ENCODE measurements around the gene ALK. TPM values are rescaled to one million over a fixed set of nuclear protein-coding genes. Genes with fewer than 3 reads are reported as not detected.

The ALK gene
- polyA plus RNA-seq, 2 donors = 0.04 to 0.05 TPM

GRCh38 chr2:29810956-29811355 is 110.4 kb downstream of the ALK start:
- WGBS, 2 donors = 37 to 41% methylated on average over 5 of the region's 5 CpGs
- H3K4me3 ChIP-seq (ENCODE audit: low read depth in 1 of 2, low read length in 2 of 2) = no peak overlapping the region
- H3K9me3 ChIP-seq (ENCODE audit: control insufficient read depth in 2 of 2, insufficient read depth in 1 of 2, low read depth in 1 of 2, low read length in 1 of 2) = no peaks in the 10 kb centered on the region

GRCh38 chr2:29808321-29808720 is 113.1 kb downstream of the ALK start:
- H3K4me3 ChIP-seq (ENCODE audit: low read depth in 1 of 2, low read length in 2 of 2) = no peak overlapping the region
- no peaks in the 10 kb centered on the region for H3K4me1 ChIP-seq (ENCODE audit: control insufficient read depth in 2 of 2, insufficient read depth in 2 of 2, low read length in 1 of 2)
- H3K36me3 ChIP-seq (ENCODE audit: control insufficient read depth in 2 of 2, insufficient read depth in 2 of 2, low read length in 1 of 2) = no peaks in the 10 kb centered on the region
- no peak overlapping the region for H3K27ac ChIP-seq (ENCODE audit: low read depth in 2 of 2, low read length in 1 of 2)
- 45 to 46% methylated on average over 4 of the region's 4 CpGs for WGBS, 2 donors
- H3K27me3 ChIP-seq (ENCODE audit: control insufficient read depth in 1 of 2, insufficient read depth in 2 of 2, low read length in 2 of 2) = no peaks in the 10 kb centered on the region
- H3K9me3 ChIP-seq (ENCODE audit: control insufficient read depth in 2 of 2, insufficient read depth in 1 of 2, low read depth in 1 of 2, low read length in 1 of 2) = no peaks in the 10 kb centered on the region

More at GRCh38 chr2:29810956-29811355, 110.4 kb downstream of the ALK start:
- Histone ChIP-seq H3K27ac (ENCODE audit: low read depth in 2 of 2, low read length in 1 of 2) (no peak overlapping the region), H3K4me1 (ENCODE audit: control insufficient read depth in 2 of 2, insufficient read depth in 2 of 2, low read length in 1 of 2) (no peaks in the 10 kb centered on the region), H3K27me3 (ENCODE audit: control insufficient read depth in 1 of 2, insufficient read depth in 2 of 2, low read length in 2 of 2) (no peaks in the 10 kb centered on the region), H3K36me3 (ENCODE audit: control insufficient read depth in 2 of 2, insufficient read depth in 2 of 2, low read length in 1 of 2) (no peaks in the 10 kb centered on the region)

GRCh38 chr2:29807082-29807481 is 114.3 kb downstream of the ALK start:
- Histone ChIP-seq H3K4me1 (ENCODE audit: control insufficient read depth in 2 of 2, insufficient read depth in 2 of 2, low read length in 1 of 2) (no peaks in the 10 kb centered on the region), H3K36me3 (ENCODE audit: control insufficient read depth in 2 of 2, insufficient read depth in 2 of 2, low read length in 1 of 2) (no peaks in the 10 kb centered on the region), H3K9me3 (ENCODE audit: control insufficient read depth in 2 of 2, insufficient read depth in 1 of 2, low read depth in 1 of 2, low read length in 1 of 2) (no peaks in the 10 kb centered on the region), H3K4me3 (ENCODE audit: low read depth in 1 of 2, low read length in 2 of 2) (no peak overlapping the region), H3K27me3 (ENCODE audit: control insufficient read depth in 1 of 2, insufficient read depth in 2 of 2, low read length in 2 of 2) (no peaks in the 10 kb centered on the region), H3K27ac (ENCODE audit: low read depth in 2 of 2, low read length in 1 of 2) (no peak overlapping the region)
- 64 to 67% methylated on average over 4 of the region's 4 CpGs for WGBS, 2 donors

GRCh38 chr2:29806461-29806860 is 114.9 kb downstream of the ALK start:
- Histone ChIP-seq H3K9me3 (ENCODE audit: control insufficient read depth in 2 of 2, insufficient read depth in 1 of 2, low read depth in 1 of 2, low read length in 1 of 2) (no peaks in the 10 kb centered on the region), H3K4me3 (ENCODE audit: low read depth in 1 of 2, low read length in 2 of 2) (no peak overlapping the region), H3K27ac (ENCODE audit: low read depth in 2 of 2, low read length in 1 of 2) (no peak overlapping the region), H3K27me3 (ENCODE audit: control insufficient read depth in 1 of 2, insufficient read depth in 2 of 2, low read length in 2 of 2) (no peaks in the 10 kb centered on the region), H3K36me3 (ENCODE audit: control insufficient read depth in 2 of 2, insufficient read depth in 2 of 2, low read length in 1 of 2) (no peaks in the 10 kb centered on the region), H3K4me1 (ENCODE audit: control insufficient read depth in 2 of 2, insufficient read depth in 2 of 2, low read length in 1 of 2) (no peaks in the 10 kb centered on the region)
- WGBS, 2 donors = 66 to 68% methylated on average over 5 of the region's 5 CpGs

- no peak overlapping the region for H3K4me3 ChIP-seq (ENCODE audit: low read depth in 1 of 2, low read length in 2 of 2)
- no peaks in the 10 kb centered on the region for H3K27me3 ChIP-seq (ENCODE audit: control insufficient read depth in 1 of 2, insufficient read depth in 2 of 2, low read length in 2 of 2)
- no peaks in the 10 kb centered on the region for H3K36me3 ChIP-seq (ENCODE audit: control insufficient read depth in 2 of 2, insufficient read depth in 2 of 2, low read length in 1 of 2)
- 85 to 89% methylated on average over 3 of the region's 3 CpGs for WGBS, 2 donors
- no peaks in the 10 kb centered on the region for H3K9me3 ChIP-seq (ENCODE audit: control insufficient read depth in 2 of 2, insufficient read depth in 1 of 2, low read depth in 1 of 2, low read length in 1 of 2)
- H3K27ac ChIP-seq (ENCODE audit: low read depth in 2 of 2, low read length in 1 of 2) = no peak overlapping the region
- H3K4me1 ChIP-seq (ENCODE audit: control insufficient read depth in 2 of 2, insufficient read depth in 2 of 2, low read length in 1 of 2) = no peaks in the 10 kb centered on the region
These were observed 116.7 kb downstream of the ALK start for GRCh38 chr2:29804671-29805070.

DNA sequence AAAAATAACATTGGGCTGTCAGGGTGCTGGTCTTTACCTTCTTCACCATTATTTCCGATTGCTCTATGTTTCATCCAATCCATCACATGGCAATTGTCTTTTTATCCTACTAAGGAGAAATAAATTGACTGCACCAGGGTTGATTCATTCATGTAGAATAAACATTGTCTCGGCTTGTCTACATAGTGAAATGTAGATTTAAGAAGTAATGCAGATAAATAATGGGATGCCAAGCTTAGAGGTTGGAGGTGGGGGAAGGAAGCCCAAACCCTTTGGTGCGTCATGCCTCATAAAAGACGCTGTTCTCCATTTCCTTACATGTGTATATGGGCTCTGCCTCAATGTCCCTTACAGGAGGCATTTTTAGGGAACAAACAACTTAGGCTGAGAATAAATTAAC is 117.8 kb downstream of the ALK start:
- no peaks in the 10 kb centered on the region for H3K36me3 ChIP-seq (ENCODE audit: control insufficient read depth in 2 of 2, insufficient read depth in 2 of 2, low read length in 1 of 2)
- 40 to 48% methylated on average over 4 of the region's 4 CpGs for WGBS, 2 donors
- no peaks in the 10 kb centered on the region for H3K4me1 ChIP-seq (ENCODE audit: control insufficient read depth in 2 of 2, insufficient read depth in 2 of 2, low read length in 1 of 2)
- no peak overlapping the region for H3K27ac ChIP-seq (ENCODE audit: low read depth in 2 of 2, low read length in 1 of 2)
- no peaks in the 10 kb centered on the region for H3K9me3 ChIP-seq (ENCODE audit: control insufficient read depth in 2 of 2, insufficient read depth in 1 of 2, low read depth in 1 of 2, low read length in 1 of 2)
- H3K27me3 ChIP-seq (ENCODE audit: control insufficient read depth in 1 of 2, insufficient read depth in 2 of 2, low read length in 2 of 2) = no peaks in the 10 kb centered on the region
- no peak overlapping the region for H3K4me3 ChIP-seq (ENCODE audit: low read depth in 1 of 2, low read length in 2 of 2)

- WGBS, 2 donors = 21 to 31% methylated on average over 1 of the region's 1 CpG
- Histone ChIP-seq H3K4me3 (ENCODE audit: low read depth in 1 of 2, low read length in 2 of 2) (no peak overlapping the region), H3K36me3 (ENCODE audit: control insufficient read depth in 2 of 2, insufficient read depth in 2 of 2, low read length in 1 of 2) (no peaks in the 10 kb centered on the region), H3K27me3 (ENCODE audit: control insufficient read depth in 1 of 2, insufficient read depth in 2 of 2, low read length in 2 of 2) (no peaks in the 10 kb centered on the region), H3K4me1 (ENCODE audit: control insufficient read depth in 2 of 2, insufficient read depth in 2 of 2, low read length in 1 of 2) (no peaks in the 10 kb centered on the region), H3K9me3 (ENCODE audit: control insufficient read depth in 2 of 2, insufficient read depth in 1 of 2, low read depth in 1 of 2, low read length in 1 of 2) (no peaks in the 10 kb centered on the region), H3K27ac (ENCODE audit: low read depth in 2 of 2, low read length in 1 of 2) (no peak overlapping the region)
These were observed 118.4 kb downstream of the ALK start for GRCh38 chr2:29802986-29803385.

DNA sequence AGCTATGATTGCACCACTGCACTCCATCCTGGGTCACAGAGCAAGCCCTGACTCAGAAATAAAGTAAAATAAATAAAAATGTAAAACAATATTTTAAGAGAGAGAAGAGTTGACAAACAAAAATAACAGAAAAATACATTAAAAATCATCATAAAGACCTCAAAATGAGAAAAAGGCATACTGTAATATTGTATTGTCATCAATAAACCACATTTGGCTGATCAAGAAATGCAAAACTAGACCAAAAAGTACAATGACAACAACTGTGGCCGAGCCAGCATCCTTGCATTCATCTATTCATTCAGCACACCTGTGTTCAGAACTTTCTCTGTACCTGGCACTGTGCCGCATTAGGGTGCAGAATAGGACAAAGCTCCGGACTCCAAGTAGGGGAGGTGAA is 121.8 kb downstream of the ALK start:
- Histone ChIP-seq H3K36me3 (ENCODE audit: control insufficient read depth in 2 of 2, insufficient read depth in 2 of 2, low read length in 1 of 2) (no peaks in the 10 kb centered on the region), H3K4me3 (ENCODE audit: low read depth in 1 of 2, low read length in 2 of 2) (no peak overlapping the region), H3K9me3 (ENCODE audit: control insufficient read depth in 2 of 2, insufficient read depth in 1 of 2, low read depth in 1 of 2, low read length in 1 of 2) (no peaks in the 10 kb centered on the region), H3K27me3 (ENCODE audit: control insufficient read depth in 1 of 2, insufficient read depth in 2 of 2, low read length in 2 of 2) (no peaks in the 10 kb centered on the region), H3K4me1 (ENCODE audit: control insufficient read depth in 2 of 2, insufficient read depth in 2 of 2, low read length in 1 of 2) (no peaks in the 10 kb centered on the region), H3K27ac (ENCODE audit: low read depth in 2 of 2, low read length in 1 of 2) (no peak overlapping the region)
- 85 to 88% methylated on average over 3 of the region's 3 CpGs for WGBS, 2 donors

DNA sequence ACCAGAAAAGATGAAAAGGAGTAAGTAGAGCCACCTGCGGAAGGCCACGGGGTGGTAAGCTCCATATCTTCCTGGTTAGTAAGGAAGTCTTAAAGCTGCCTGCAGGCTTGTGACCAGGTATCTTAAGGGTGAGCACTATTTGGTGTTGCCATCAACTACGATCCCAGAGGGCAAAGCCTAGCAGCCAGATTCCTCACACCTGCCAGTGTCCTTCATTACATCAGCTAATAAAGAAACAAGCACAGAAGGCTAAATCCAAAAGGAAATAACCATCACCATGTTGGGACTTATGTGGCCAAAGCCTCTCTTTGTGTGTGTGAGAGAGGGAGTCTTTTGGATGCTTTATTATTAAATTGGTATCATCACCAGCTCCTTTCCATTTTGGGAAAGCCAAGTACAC is 123.5 kb downstream of the ALK start:
- Histone ChIP-seq H3K4me1 (ENCODE audit: control insufficient read depth in 2 of 2, insufficient read depth in 2 of 2, low read length in 1 of 2) (no peaks in the 10 kb centered on the region), H3K9me3 (ENCODE audit: control insufficient read depth in 2 of 2, insufficient read depth in 1 of 2, low read depth in 1 of 2, low read length in 1 of 2) (no peaks in the 10 kb centered on the region), H3K27ac (ENCODE audit: low read depth in 2 of 2, low read length in 1 of 2) (no peak overlapping the region), H3K36me3 (ENCODE audit: control insufficient read depth in 2 of 2, insufficient read depth in 2 of 2, low read length in 1 of 2) (no peaks in the 10 kb centered on the region), H3K27me3 (ENCODE audit: control insufficient read depth in 1 of 2, insufficient read depth in 2 of 2, low read length in 2 of 2) (no peaks in the 10 kb centered on the region), H3K4me3 (ENCODE audit: low read depth in 1 of 2, low read length in 2 of 2) (no peak overlapping the region)
- WGBS, 2 donors = 62 to 67% methylated on average over 3 of the region's 3 CpGs

DNA sequence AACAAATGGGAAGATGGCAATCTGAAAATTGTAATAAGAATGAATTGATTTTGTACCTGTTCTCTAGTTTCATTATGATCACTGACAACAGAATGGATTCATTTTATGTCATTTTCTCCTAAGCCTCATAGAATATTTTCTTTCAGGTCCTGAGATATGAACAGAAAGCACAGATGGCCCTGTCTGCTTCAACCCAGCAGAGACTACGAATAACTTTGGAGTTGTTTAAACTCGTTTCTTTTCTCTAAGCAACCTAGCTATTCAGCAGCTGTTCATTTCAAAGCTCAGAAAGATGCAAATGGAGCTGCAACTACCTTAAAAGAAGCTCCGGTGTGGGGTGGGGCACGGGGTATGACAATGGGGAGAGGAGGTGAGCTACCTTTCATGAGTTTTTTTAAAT is 124.9 kb downstream of the ALK start:
- WGBS, 2 donors = 48 to 56% methylated on average over 4 of the region's 4 CpGs
- no peak overlapping the region for H3K27ac ChIP-seq (ENCODE audit: low read depth in 2 of 2, low read length in 1 of 2)
- H3K4me1 ChIP-seq (ENCODE audit: control insufficient read depth in 2 of 2, insufficient read depth in 2 of 2, low read length in 1 of 2) = no peaks in the 10 kb centered on the region

More for the DNA sequence above, 124.9 kb downstream of the ALK start:
- no peaks in the 10 kb centered on the region for H3K27me3 ChIP-seq (ENCODE audit: control insufficient read depth in 1 of 2, insufficient read depth in 2 of 2, low read length in 2 of 2)
- H3K36me3 ChIP-seq (ENCODE audit: control insufficient read depth in 2 of 2, insufficient read depth in 2 of 2, low read length in 1 of 2) = no peaks in the 10 kb centered on the region
- no peak overlapping the region for H3K4me3 ChIP-seq (ENCODE audit: low read depth in 1 of 2, low read length in 2 of 2)
- H3K9me3 ChIP-seq (ENCODE audit: control insufficient read depth in 2 of 2, insufficient read depth in 1 of 2, low read depth in 1 of 2, low read length in 1 of 2) = no peaks in the 10 kb centered on the region

Measured in esophagus (tissue), 2 donors.